Fibroblast of villous mesenchyme (primary cell): ENCODE results near the gene AARS1. TPM values are rescaled to one million over a fixed set of nuclear protein-coding genes. Genes with fewer than 3 reads are reported as not detected.
"Not testable (repeated sequence)": the region's sequence is repeated elsewhere in the genome, so short reads cannot be mapped to it uniquely, and the experiment has no call there.

Experiments
- DNase-seq: peaks from one replicate; pipeline ENCODE4 v3.0.0-alpha.2; 2010; ENCODE audit warnings: low read depth
- H3K4me3 ChIP-seq: 2 replicates; pipeline ENCODE4 v1.5.1; 2011; ENCODE audit warnings: low read depth, mild to moderate bottlenecking, low read length
- total RNA-seq: library from RNA; depleted of rRNA; stranded (reverse); fragments of >200 nt; gene quantifications from 2 replicates; pipeline ENCODE4 v1.2.3, GENCODE V29; 2012
- TF ChIP-seq, protein P1 (sequence below): IDR thresholded peaks from 2 replicates; pipeline ENCODE4 v1.5.1; 2012; ENCODE audit warnings: low read depth, mild to moderate bottlenecking, low read length; ENCODE audit not compliant: insufficient read depth

AARS1 gene
- total RNA-seq, 1 donor = 113 TPM

DNA sequence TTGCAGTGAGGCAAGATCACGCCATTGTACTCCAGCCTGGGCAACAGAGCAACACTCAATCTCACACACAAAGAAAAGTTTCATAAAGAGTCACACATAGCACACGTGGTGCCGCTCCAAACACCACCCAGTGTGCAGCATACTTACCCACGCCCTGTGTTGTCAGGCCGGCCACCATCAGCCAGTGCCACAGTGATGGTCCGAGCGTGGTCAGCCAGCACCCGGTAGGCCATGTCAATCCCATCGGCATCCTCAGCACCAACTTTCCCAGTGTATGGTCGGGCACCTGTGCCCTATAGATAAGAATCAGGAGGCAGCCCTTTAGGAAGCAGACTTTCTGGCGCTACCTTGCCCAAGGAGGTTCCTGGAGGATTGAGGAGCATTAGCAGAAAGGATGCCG lies 19.8 kb downstream of the AARS1 start:
- no peak overlapping the region for H3K4me3 ChIP-seq
- no peak for DNase-seq
- TF ChIP-seq, protein P1, sequence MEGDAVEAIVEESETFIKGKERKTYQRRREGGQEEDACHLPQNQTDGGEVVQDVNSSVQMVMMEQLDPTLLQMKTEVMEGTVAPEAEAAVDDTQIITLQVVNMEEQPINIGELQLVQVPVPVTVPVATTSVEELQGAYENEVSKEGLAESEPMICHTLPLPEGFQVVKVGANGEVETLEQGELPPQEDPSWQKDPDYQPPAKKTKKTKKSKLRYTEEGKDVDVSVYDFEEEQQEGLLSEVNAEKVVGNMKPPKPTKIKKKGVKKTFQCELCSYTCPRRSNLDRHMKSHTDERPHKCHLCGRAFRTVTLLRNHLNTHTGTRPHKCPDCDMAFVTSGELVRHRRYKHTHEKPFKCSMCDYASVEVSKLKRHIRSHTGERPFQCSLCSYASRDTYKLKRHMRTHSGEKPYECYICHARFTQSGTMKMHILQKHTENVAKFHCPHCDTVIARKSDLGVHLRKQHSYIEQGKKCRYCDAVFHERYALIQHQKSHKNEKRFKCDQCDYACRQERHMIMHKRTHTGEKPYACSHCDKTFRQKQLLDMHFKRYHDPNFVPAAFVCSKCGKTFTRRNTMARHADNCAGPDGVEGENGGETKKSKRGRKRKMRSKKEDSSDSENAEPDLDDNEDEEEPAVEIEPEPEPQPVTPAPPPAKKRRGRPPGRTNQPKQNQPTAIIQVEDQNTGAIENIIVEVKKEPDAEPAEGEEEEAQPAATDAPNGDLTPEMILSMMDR = no peak

DNA sequence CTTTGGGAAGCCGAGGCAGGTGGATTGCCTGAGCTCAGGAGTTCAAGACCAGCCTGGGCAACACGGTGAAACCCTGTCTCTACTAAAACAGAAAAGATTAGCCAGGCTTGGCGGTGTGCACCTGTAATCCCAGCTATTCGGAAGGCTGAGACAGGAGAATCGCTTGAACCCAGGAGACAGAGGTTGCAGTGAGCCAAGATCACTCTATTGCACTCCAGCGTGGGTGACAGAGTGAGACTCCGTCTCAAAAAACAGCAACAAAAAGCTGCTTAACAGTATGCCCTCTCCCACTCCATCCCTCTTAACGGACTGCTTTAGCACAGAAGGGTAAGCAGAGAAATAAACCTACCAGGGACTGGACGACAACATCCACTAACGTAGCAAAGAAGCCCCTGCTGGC lies 21.4 kb downstream of the AARS1 start:
- not testable (repeated sequence) for H3K4me3 ChIP-seq, DNase-seq

GRCh38 chr16:70267516-70267915 lies 21.8 kb downstream of the AARS1 start:
- H3K4me3 ChIP-seq = no peak overlapping the region
- TF ChIP-seq, protein P1 = peak; percentile 63
- DNase-seq = peak; percentile 53

DNA sequence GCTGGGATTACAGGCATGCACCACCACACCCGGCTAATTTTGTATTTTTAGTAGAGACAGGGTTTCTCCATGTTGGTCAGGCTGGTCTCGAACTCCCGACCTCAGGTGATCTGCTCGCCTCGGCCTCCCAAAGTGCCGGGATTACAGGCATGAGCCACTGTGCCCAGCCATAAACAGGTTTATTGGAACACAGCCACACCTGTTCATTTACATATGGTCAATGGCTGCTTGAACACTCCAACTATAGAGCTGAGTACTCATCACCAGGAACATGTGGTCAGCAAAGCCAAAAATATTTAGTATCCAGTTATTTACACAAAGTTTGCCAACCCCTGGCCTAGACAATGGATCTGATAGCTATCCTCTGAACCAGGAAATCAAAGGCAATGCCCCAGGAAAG lies 29.4 kb downstream of the AARS1 start:
- H3K4me3 ChIP-seq, DNase-seq: not testable (repeated sequence)

DNA sequence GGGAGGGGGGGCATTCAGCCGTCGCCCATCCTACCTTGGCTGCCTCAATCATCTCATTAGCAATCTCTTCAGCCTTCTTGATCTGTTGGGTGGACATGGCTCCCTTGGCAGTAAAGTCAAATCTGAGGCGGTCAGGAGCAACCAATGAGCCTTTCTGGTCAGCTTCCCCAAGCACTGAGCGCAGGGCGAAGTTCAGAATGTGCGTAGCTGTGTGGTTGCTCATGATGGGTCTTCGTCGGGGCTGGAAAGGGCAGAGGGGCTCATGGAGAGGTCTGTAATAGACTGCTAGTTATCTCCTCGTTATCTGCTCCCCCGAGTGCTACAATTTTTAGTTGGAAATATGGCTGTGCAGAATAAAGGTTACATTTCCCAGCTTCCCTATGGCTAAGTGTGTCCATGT lies 30.4 kb downstream of the AARS1 start:
- H3K4me3 ChIP-seq = no peak overlapping the region
- TF ChIP-seq, protein P1 = no peak
- no peak for DNase-seq

GRCh38 chr16:70258065-70258464 lies 31.2 kb downstream of the AARS1 start:
- TF ChIP-seq, protein P1 = no peak
- no peak overlapping the region for H3K4me3 ChIP-seq
- no peak for DNase-seq

DNA sequence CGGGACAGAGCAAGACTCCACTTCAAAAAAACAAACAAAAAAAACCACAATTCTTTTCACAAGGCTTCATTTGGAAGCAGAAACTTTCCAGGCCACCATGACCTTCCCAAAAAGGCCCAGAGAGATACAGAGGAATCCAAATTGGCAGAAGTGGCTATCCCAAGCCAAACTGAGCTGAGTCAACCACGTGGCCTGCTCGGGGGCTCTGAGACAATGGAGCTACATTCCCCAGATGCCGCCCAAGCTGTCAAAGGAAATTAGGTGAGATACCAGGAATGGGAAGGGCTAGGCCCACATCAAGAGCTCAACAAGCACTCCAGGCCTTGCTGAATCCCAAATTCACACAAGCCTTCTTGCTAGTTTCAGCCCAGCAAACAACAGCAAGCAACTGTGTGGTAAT lies 31.9 kb downstream of the AARS1 start:
- DNase-seq = no peak
- TF ChIP-seq, protein P1 = no peak
- no peak overlapping the region for H3K4me3 ChIP-seq

DNA sequence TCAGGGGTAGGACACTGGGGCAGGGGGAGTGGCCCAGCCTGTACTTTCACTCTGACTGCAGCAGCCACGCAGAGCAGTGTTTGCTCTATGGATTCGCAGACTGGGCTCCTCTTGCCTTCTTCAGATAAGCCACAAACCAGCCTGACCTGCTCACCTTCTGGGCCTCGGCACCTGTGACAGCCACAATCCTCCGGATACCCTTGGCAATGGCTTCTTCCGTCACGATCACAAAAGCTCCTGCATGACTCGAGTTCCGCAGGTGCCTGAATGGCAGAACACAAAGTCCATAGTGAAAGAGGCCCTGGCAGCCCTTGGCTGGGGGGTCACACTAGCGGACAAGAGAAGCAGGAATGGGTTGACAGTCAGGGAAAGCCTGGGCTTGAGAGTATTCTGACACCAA lies 33.7 kb downstream of the AARS1 start:
- no peak for DNase-seq
- no peak overlapping the region for H3K4me3 ChIP-seq
- TF ChIP-seq, protein P1 = no peak
